Keratinocyte (primary cell): Measurements from ENCODE around the gene BCL11B. TPM values are rescaled to one million over a fixed set of nuclear protein-coding genes. Genes with fewer than 3 reads are reported as not detected.

Experiments used
- DNase-seq: peaks from one replicate; pipeline ENCODE4 v3.0.0-alpha.2; 2011; ENCODE audit warnings: low read depth, missing footprints, low spot score
- FAIRE-seq: peaks from 2 replicates; lab custom pipeline; 2011; peaks lifted over from hg19 to GRCh38; lab: Jason Lieb, UNC
- H2AFZ ChIP-seq: 2 replicates; pipeline ENCODE4 v1.6.0; 2012; ENCODE audit warnings: low read length, control low read depth, inconsistent platforms; ENCODE audit not compliant: control insufficient read depth
- H3K27ac ChIP-seq: 2 replicates; pipeline ENCODE4 v1.5.1; 2011; ENCODE audit warnings: low read length; ENCODE audit not compliant: control insufficient read depth, insufficient read depth
- H3K27me3 ChIP-seq: 3 replicates; pipeline ENCODE4 v1.6.0; 2011; ENCODE audit warnings: low read length; ENCODE audit not compliant: control insufficient read depth, insufficient read depth; ENCODE audit errors: extremely low read depth
- H3K36me3 ChIP-seq, 2 experiments: 2 replicates in 1 of 2; 3 replicates in 1 of 2; pipeline ENCODE4 v1.5.1; 2011; ENCODE audit warnings: low read length in 2 of 2, mild to moderate bottlenecking in 1 of 2; ENCODE audit not compliant: control insufficient read depth in 2 of 2, insufficient read depth in 2 of 2; ENCODE audit errors: extremely low read depth in 1 of 2
- H3K4me1 ChIP-seq: 3 replicates; pipeline ENCODE4 v1.5.1; 2011; ENCODE audit warnings: low read length; ENCODE audit not compliant: control insufficient read depth, insufficient read depth; ENCODE audit errors: extremely low read depth
- H3K4me2 ChIP-seq: 3 replicates; pipeline ENCODE4 v1.6.0; 2011; ENCODE audit warnings: low read depth, low read length; ENCODE audit not compliant: control insufficient read depth, insufficient read depth; ENCODE audit errors: extremely low read depth
- H3K4me3 ChIP-seq, 3 experiments: fragments of 200-600 bp in 1 of 3; sonication (generic) in 1 of 3; 2 replicates in 2 of 3; 3 replicates in 1 of 3; pipeline ENCODE4 v1.5.1; 2011 to 2016; ENCODE audit warnings: low read length in 3 of 3, mild to moderate bottlenecking in 3 of 3, control low read depth in 2 of 3, inconsistent platforms in 1 of 3, low read depth in 1 of 3, mixed read lengths in 1 of 3, mixed run types in 1 of 3, moderate library complexity in 1 of 3; ENCODE audit not compliant: control insufficient read depth in 2 of 3, insufficient read depth in 2 of 3; ENCODE audit errors: extremely low read depth in 1 of 3
- H3K79me2 ChIP-seq: 2 replicates; pipeline ENCODE4 v1.6.0; 2012; ENCODE audit warnings: low read length; ENCODE audit not compliant: control insufficient read depth, insufficient read depth
- H3K9ac ChIP-seq: 3 replicates; pipeline ENCODE4 v1.6.0; 2011; ENCODE audit warnings: low read length; ENCODE audit not compliant: control insufficient read depth, insufficient read depth; ENCODE audit errors: extremely low read depth
- H3K9me1 ChIP-seq: 3 replicates; pipeline ENCODE4 v1.6.0; 2011; ENCODE audit warnings: low read length; ENCODE audit not compliant: control insufficient read depth, insufficient read depth; ENCODE audit errors: extremely low read depth
- H3K9me3 ChIP-seq: 2 replicates; pipeline ENCODE4 v1.5.1; 2012; ENCODE audit warnings: low read depth, low read length; ENCODE audit not compliant: control insufficient read depth
- H4K20me1 ChIP-seq: 3 replicates; pipeline ENCODE4 v1.6.0; 2011; ENCODE audit warnings: low read length; ENCODE audit not compliant: control insufficient read depth, insufficient read depth; ENCODE audit errors: extremely low read depth
- EZH2 ChIP-seq: IDR thresholded peaks from one replicate; pipeline ENCODE4 v1.6.1; 2012; ENCODE audit warnings: inconsistent platforms, mild to moderate bottlenecking, low read length, moderate library complexity
- dilution Hi-C: fragments of 300-500 bp; cut with MboI; formaldehyde crosslinking; loops from one replicate; pipeline ENCODE4 v1.7.0; 2020; ENCODE audit warnings: low sequenced_read_pairs; ENCODE audit not compliant: extremely low pct_ligation_motif_present
- polyA plus RNA-seq, 5 experiments: library from polyadenylated mRNA; depleted of rRNA in 3 of 5; stranded (reverse) in 3 of 5; stranded (forward) in 1 of 5; unstranded in 1 of 5; fragments of >200 nt; gene quantifications; 1 replicate in 1 of 5; 2 replicates in 3 of 5; 3 replicates in 1 of 5; pipeline versions ENCODE4 v1.2.1 to v1.2.3, GENCODE V29; 2011 to 2012; ENCODE audit warnings: missing spikeins in 2 of 5, low read depth in 1 of 5, low replicate concordance in 1 of 5
- TF ChIP-seq, protein P1 (sequence below), 3 experiments: IDR thresholded peaks in 1 of 3; conservative IDR thresholded peaks in 1 of 3; optimal IDR thresholded peaks in 1 of 3; 2 replicates in 2 of 3; 3 replicates in 1 of 3; pipeline versions ENCODE3 to v1.5.1; 2011; ENCODE audit warnings: low read length in 3 of 3, mild to moderate bottlenecking in 3 of 3, moderate library complexity in 2 of 3, control low read depth in 1 of 3, inconsistent platforms in 1 of 3; ENCODE audit not compliant: insufficient read depth in 2 of 3; ENCODE audit errors: extremely low read depth in 1 of 3

The BCL11B gene
- polyA plus RNA-seq, 1 donor (not counting 4 experiments of a cell fraction or from before 2014, with no cell fraction given), result 5.2 TPM

DNA sequence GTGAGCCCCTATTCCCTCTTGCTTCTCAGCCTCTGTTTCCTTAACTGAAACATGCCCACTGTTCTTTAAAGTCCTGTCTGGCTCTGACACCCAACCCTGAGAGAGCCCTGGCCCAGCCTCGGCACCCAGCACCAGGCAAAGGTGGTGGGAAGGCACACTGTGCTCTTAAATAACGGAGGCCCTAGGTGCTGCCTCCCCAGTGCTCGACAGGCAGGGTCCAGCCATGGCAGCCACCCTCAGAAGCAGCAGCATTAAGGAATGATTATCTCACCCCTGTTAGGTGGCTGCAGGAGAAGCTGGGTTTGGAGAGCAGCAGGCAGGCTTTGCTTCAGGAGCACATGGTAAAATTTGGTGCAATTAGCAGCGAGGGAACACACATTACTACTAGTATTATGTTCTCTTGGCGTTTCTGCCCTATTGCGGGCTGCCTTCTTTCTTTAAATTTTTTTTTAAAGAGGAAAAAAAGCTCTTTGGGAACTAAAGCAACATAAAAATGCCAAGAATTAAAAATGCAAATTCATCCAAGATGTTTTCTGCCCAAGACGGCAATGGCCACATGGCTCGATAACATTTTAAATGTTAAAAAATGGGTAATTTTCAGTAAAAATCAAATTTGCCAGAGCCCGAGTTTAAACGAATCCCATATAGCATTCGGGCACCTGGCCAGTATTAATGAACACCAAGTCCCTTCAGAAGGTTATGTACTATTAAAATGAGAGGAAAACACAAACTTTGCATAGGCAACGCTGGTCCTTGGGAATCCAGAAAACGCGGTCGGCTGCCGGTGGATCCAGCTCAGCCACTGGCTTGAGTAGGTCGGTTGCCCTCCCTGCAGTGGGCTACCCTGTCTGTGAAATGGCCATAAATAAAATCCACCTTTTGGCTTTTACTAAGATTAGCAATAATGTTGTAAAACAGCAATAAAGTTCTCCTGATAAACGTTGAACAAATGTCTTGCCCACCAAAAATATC lies 152.2 kb downstream of the BCL11B start:
- FAIRE-seq (no peak), DNase-seq (no peak)
- Histone ChIP-seq H3K79me2 (no peaks in the 10 kb centered on the region), H3K4me1 (no peaks in the 10 kb centered on the region), H4K20me1 (no peaks in the 10 kb centered on the region), H3K4me2 (no peak overlapping the region), H3K9me1 (no peaks in the 10 kb centered on the region), H3K27me3 (no peaks in the 10 kb centered on the region), H3K9me3 (no peaks in the 10 kb centered on the region), H3K4me3 (no peak overlapping the region), H2AFZ (no peak overlapping the region), H3K36me3 (no peaks in the 10 kb centered on the region), H3K9ac (no peak overlapping the region), H3K27ac (no peak overlapping the region)
- TF ChIP-seq, protein P1, sequence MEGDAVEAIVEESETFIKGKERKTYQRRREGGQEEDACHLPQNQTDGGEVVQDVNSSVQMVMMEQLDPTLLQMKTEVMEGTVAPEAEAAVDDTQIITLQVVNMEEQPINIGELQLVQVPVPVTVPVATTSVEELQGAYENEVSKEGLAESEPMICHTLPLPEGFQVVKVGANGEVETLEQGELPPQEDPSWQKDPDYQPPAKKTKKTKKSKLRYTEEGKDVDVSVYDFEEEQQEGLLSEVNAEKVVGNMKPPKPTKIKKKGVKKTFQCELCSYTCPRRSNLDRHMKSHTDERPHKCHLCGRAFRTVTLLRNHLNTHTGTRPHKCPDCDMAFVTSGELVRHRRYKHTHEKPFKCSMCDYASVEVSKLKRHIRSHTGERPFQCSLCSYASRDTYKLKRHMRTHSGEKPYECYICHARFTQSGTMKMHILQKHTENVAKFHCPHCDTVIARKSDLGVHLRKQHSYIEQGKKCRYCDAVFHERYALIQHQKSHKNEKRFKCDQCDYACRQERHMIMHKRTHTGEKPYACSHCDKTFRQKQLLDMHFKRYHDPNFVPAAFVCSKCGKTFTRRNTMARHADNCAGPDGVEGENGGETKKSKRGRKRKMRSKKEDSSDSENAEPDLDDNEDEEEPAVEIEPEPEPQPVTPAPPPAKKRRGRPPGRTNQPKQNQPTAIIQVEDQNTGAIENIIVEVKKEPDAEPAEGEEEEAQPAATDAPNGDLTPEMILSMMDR (optimal IDR thresholded peaks at IDR 0.05 in 1 of 3, IDR thresholded peaks at IDR 0.05 in 1 of 3, conservative IDR thresholded peaks at IDR 0.05 in 1 of 3; ENCODE audit: extremely low read depth in 1 of 3, insufficient read depth in 2 of 3, low read length in 3 of 3), result no peak
- no peak for TF ChIP-seq EZH2
- dilution Hi-C loops, result no loop called here

Other genes with a start within 250 kb of the BCL11B start
- 39.4 to 48.1 TPM (median 46.9 TPM) in 3 replicates for gene SETD3, start 208.7 kb upstream of the BCL11B start, polyA plus RNA-seq
- 6.6 to 12.8 TPM (median 11.5 TPM) in 3 replicates for gene CCNK, start 209.2 kb upstream of the BCL11B start, polyA plus RNA-seq